Left lung (tissue), 10 donors: ENCODE measurements around the gene TNNI3. TPM values are rescaled to one million over a fixed set of nuclear protein-coding genes. Genes with fewer than 3 reads are reported as not detected.

Experiments used
- ATAC-seq: fragments of 200-7000 bp; cut with Tn5 transposase; one replicate; pipeline ENCODE4 v1.9.1; 2020; ENCODE audit warnings: moderate library complexity
- DNase-seq, 4 donors: peaks; one replicate each; pipeline ENCODE4 v3.0.0-alpha.2; 2013 to 2020
- H3K27ac ChIP-seq, 2 donors: fragments of 200-600 bp; sonication (generic) in 1 of 2; one replicate each; pipeline versions ENCODE4 v1.5.0 to v1.8.0; 2020 to 2021
- H3K27me3 ChIP-seq, 2 donors: fragments of 200-600 bp; sonication (generic) in 1 of 2; one replicate each; pipeline versions ENCODE4 v1.5.0 to v1.8.0; 2020 to 2021
- H3K36me3 ChIP-seq, 2 donors: fragments of 200-600 bp; sonication (generic) in 1 of 2; one replicate each; pipeline versions ENCODE4 v1.5.0 to v1.8.0; 2020 to 2021
- H3K4me1 ChIP-seq, 2 donors: fragments of 200-600 bp; one replicate each; pipeline ENCODE4 v1.8.0; 2021
- H3K4me3 ChIP-seq, 2 donors: fragments of 200-600 bp; sonication (generic) in 1 of 2; one replicate each; pipeline versions ENCODE4 v1.5.0 to v1.8.0; 2020 to 2021; ENCODE audit warnings: mild to moderate bottlenecking in 1 of 2
- H3K9me3 ChIP-seq, 2 donors: fragments of 200-600 bp; sonication (generic) in 1 of 2; one replicate each; pipeline versions ENCODE4 v1.5.0 to v1.8.0; 2020 to 2021
- CTCF ChIP-seq, 2 donors: fragments of 200-600 bp; sonication (generic) in 1 of 2; IDR thresholded peaks; one replicate each; pipeline versions ENCODE4 v1.5.0 to v1.8.0; 2021; ENCODE audit warnings: antibody characterized with exemption in 2 of 2
- intact Hi-C, 2 donors: fragments of 100-400 bp; cut with DNase I; formaldehyde crosslinking; loops; one replicate each; pipeline versions ENCODE4 v1.11.2 to v1.14.2; 2022
- polyA plus RNA-seq, 6 donors: library from polyadenylated mRNA; unstranded; fragments of 120-200 nt; gene quantifications; one replicate each; pipeline ENCODE4 v1.2.1, GENCODE V29; 2013; ENCODE audit not compliant: insufficient read length in 6 of 6
- total RNA-seq, 2 donors: library from RNA; stranded (reverse); fragmentation: NEBNext Ultra II Directional; extraction: Animal tissue kit (Norgen Biotek cat#: 25700); gene quantifications; one replicate each; pipeline ENCODE4 v1.2.1, GENCODE V29; 2021
- donor health status: DM: no; HTN: yes; CAD: no.
- donor health status: DM: no; HTN: no; CAD: no.

Gene TNNI3
- total and polyA plus RNA-seq, 8 donors: 0.75 to 1.6 (median 0.98) TPM; not detected in 1

- Histone ChIP-seq H3K36me3 (peaks cover 0 to 21% of the 10 kb centered on the region in 2 donors), H3K4me1 (peaks cover 21 to 52% of the 10 kb centered on the region in 2 donors), H3K4me3 (peak overlapping the region; percentile 61 to 91), H3K9me3 (no peaks in the 10 kb centered on the region), H3K27ac (peak overlapping the region; percentile 75 to 86), H3K27me3 (no peaks in the 10 kb centered on the region)
- no peak for ATAC-seq
- peak in 1 of 4 donors; percentile 10 for DNase-seq
- TF ChIP-seq CTCF (IDR thresholded peaks at IDR 0.05): no peak
- intact Hi-C loops: no loop called here
Observed at GRCh38 chr19:55115446-55116065, 42.0 kb downstream of the TNNI3 start.

DNA sequence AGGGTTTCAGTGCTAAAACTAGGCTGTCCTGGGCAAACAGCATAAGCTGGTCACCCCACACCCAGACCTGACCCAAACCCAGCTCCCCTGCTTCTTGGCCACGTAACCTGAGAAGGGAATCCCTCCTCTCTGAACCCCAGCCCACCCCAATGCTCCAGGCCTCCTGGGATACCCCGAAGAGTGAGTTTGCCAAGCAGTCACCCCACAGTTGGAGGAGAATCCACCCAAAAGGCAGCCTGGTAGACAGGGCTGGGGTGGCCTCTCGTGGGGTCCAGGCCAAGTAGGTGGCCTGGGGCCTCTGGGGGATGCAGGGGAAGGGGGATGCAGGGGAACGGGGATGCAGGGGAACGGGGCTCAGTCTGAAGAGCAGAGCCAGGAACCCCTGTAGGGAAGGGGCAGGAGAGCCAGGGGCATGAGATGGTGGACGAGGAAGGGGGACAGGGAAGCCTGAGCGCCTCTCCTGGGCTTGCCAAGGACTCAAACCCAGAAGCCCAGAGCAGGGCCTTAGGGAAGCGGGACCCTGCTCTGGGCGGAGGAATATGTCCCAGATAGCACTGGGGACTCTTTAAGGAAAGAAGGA, 42.9 kb downstream of the TNNI3 start:
- Histone ChIP-seq H3K27me3 (no peaks in the 10 kb centered on the region), H3K9me3 (no peaks in the 10 kb centered on the region), H3K4me1 (peaks cover 21 to 52% of the 10 kb centered on the region in 2 donors), H3K36me3 (peaks cover 0 to 30% of the 10 kb centered on the region in 2 donors), H3K4me3 (no peak overlapping the region), H3K27ac (peak overlapping the region in 1 of 2 donors; percentile 4)
- TF ChIP-seq CTCF (IDR thresholded peaks at IDR 0.05): no peak
- no peak for DNase-seq
- ATAC-seq: no peak
- intact Hi-C loops: no loop called here

DNA sequence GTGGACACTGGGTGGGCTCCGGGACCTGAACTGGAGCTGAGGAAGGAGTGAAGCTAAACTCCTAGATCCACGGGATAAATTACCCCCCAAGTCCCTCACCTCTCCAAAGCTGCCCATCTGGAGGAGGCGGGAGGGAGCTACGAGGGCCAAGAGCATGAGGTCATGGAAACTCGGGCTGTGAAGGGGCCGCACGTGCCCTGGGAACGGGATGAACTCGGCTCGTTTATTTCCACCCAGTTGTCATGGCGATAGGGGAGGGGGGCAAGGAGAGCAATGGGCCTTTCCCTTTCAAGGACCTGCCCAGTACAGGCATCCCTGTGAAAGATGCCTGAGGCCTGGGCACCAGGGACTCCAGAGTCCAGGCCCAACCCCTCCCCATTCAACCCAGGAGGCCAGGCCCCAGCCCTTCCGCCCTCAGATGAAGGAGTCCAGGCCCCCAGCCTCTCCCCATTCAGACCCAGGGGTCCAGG, 43.9 kb downstream of the TNNI3 start:
- no peak overlapping the region for H3K4me3 ChIP-seq
- intact Hi-C loops: no loop called here
- DNase-seq (peak in 3 of 4 donors; percentile 67 to 91 (median 82)), ATAC-seq (peak; percentile 47)
- TF ChIP-seq CTCF (IDR thresholded peaks at IDR 0.05): no peak
- H3K4me1 ChIP-seq: peaks cover 19 to 47% of the 10 kb centered on the region in 2 donors
- no peaks in the 10 kb centered on the region for H3K27me3 ChIP-seq
- H3K36me3 ChIP-seq: peaks cover 0 to 41% of the 10 kb centered on the region in 2 donors
- H3K27ac ChIP-seq: peak overlapping the region; percentile 59 to 81
- H3K9me3 ChIP-seq: no peaks in the 10 kb centered on the region

- Histone ChIP-seq H3K9me3 (no peaks in the 10 kb centered on the region), H3K4me1 (peaks cover 16 to 40% of the 10 kb centered on the region in 2 donors), H3K4me3 (no peak overlapping the region), H3K27me3 (no peaks in the 10 kb centered on the region), H3K27ac (peak overlapping the region; percentile 59 to 81), H3K36me3 (peaks cover 0 to 42% of the 10 kb centered on the region in 2 donors)
- no peak for TF ChIP-seq CTCF (IDR thresholded peaks at IDR 0.05)
- ATAC-seq (peak; percentile 4), DNase-seq (peak in 1 of 4 donors; percentile 16)
- intact Hi-C loops: no loop called here
Observed at GRCh38 chr19:55112777-55113569, 44.6 kb downstream of the TNNI3 start.
